Nucleus accumbens (tissue), 56 donors: ENCODE data around the gene C5AR2.
"Not testable (repeated sequence)": the region's sequence is repeated elsewhere in the genome, so short reads cannot be mapped to it uniquely, and the experiment has no call there.

Experiments
- DNase-seq, 56 donors: peaks; one replicate each; lab custom pipeline; 2025; lab: John Stamatoyannopoulos, UW

Gene C5AR2

DNA sequence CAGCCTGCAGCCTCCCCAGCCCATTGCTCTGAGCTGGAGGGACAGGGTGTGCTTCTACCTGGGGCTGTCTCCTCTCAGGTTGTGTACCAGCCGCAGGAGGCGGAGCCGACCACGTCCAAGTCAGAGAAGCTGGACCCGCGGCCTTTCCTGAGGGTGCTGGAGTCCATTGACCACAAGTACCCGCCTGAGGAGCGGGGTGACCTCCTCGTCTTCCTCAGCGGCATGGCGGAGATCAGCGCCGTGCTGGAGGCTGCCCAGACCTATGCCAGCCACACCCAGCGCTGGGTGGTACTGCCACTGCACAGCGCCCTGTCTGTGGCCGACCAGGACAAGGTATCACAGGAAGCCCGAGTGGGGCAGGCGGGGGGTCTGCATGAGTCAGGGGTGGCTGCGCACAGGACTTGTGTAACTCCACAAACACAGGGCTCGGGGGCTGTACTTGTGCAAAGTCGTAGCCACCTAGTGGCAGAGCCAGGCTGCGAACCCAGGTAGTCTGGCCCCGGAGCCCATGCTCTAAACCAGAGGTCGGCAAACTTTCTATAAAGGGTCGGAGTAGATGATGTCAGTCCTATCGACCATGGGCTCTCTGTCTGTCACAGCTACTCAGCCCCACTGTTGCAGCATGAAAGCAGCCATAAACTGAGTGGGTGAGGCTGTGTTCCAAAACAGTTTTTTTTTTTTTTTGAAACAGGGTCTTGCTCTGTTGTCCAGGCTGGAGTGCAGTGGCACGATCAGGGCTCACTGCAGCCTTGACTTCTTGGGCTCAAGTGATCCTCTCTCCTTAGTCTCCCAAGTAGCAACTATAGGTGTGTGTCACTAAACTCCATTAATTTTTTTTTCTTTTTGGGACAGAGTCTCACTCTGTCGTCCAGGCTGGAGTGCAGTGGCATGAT, 26.1 kb downstream of the C5AR2 start:
- DNase-seq: no peak

DNA sequence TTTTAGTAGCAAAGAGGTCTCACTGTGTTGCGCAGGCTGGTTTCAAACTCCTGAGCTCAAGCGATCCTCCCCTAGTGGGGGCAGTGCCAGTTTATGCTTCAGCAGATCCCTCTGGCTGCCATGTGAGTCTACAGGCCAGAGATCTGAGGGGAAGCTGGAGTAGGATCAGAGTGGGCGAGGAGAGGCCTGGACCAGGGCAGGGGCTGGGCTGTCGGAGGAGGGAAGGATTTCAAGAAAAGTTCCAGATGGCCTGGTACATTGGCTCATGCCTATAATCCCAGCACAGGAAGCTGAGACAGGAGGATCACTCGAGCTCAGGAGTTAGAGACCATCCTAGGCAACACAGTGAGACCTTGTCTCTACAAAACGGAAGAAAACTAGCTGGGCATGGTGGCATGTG, 27.0 kb downstream of the C5AR2 start:
- DNase-seq: no peak

DNA sequence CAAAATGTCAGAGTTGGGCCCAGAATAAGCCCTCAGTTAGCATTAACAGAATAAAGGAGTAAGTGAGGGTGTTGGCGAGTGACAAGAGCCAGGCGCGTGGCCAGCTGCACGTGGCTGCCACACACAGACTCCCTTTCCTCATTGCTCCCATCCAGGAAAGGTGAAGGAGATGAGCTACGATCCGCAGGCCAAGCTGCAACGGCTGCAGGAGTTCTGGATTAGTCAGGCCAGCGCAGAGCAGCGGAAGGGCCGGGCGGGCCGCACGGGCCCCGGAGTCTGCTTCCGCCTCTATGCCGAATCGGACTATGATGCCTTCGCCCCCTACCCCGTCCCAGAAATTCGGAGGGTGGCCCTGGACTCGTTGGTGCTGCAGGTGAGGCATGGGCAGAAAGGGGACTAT, 30.3 kb downstream of the C5AR2 start:
- DNase-seq: no peak

DNA sequence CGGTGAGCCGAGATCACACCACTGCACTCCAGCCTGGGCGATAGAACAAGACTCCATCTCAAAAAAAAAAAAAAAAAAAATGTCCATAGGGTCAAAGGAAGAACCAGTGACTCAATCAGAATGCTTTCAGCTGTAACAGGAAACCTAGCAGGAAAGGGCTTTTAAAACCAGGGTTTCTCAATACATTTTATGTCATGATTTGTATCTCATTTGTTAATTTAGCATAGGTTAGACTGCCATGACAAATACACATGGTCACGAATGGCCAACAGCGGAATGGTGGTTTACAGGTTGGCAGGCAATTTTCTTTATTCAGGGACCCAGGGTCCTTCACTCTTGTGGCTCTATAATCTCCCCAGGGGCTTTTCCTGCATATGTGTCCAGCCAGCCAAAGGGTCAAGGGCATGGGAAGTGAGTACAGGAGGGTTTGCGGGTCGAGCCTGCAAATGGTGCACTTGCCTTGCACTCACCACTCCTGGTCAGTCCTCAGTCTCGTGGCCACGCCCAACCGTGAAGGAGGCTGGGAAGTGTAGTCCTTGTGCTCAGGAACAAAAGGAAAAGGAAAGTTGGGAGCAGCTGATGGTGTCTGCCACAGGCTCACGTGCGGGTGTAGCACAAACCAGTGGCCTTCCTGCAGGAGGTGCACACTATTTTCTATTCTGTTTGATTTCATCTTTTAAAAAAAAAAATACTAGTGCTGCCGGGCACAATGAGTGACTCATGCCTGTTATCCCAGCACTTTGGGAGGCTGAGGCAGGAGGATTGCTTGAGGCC, 32.0 kb downstream of the C5AR2 start:
- DNase-seq: no peak

DNA sequence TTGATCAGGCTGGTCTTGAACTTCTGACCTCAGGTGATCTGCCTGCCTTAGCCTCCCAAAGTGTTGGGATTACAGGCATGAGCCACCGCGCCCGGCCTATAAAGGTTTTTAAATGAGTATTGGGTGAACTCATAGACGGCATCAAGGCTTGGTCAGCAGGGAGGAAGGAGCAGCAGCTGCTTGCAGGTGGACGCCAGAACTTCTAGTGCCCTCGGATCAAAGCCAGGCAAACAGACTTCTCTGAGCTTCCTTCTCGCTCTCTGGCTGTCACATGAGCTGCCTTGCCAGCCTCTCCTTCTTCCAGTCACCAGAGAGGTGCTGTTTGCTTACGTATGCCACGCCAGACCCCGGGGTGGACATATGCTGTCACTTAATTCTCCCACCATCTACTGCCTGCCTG, 33.5 kb downstream of the C5AR2 start:
- not testable (repeated sequence) for DNase-seq

DNA sequence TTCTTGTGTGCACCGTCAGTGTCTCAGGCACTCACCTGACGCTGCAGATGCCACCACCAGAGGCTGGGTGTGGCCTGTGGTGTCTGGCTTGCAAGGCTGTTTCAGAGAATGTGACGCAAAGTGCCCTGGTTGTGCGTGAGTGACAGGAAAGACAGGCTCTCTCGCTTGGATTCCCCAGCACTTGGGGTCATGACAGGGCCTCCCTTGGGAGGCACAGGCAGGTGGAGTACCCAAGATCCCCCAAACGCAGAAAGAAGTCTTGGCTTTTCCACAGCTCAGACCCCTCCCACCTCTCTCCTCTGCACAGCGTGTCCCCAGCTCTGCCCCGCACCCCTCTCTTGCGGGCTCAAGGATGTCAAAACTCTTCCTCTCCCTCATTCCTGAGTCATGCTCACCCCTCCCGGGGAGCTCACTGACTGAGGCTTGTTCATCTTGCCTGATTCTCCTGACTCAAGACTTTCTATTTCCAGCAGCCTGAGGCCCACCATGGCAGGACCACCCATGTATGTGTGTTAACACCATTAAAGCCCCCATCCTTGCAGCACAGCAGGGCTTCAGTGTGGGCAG, 38.2 kb downstream of the C5AR2 start:
- peak in 36 of 56 donors; percentile 2 to 76 (median 36) for DNase-seq

DNA sequence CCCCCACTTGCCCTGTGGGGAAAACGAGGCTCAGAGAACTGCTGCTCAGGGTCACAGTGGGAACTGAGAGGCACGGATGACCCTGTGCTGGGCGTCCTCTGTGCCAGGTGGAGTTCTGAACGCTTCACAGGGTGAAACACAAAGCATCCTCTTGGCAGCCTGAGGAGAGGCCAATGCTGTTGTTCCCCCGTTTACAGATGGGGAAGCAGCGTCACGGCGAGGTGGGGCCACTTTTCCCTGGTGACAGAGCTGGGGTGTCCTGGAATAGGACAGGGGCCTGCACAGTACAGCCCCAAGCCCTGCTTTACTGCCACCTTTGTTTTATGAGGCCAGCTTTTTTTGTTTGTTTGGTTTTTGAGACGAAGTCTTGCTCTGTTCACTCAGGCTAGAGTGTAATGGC, 39.3 kb downstream of the C5AR2 start:
- no peak for DNase-seq

DNA sequence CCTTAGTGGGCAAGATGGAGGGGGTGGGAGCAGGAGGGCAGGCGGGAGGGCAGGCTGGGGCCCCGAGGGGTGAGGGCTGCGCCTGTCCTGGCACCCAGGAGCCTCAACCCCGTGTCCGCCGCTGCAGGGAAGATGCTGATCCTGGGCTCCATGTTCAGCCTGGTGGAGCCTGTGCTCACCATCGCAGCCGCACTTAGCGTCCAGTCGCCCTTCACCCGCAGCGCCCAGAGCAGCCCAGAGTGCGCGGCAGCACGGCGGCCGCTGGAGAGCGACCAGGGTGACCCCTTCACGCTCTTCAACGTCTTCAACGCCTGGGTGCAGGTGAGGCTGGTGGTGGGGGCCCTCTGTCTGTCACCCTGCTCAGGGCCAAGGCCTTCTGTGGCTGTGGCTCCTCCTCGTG, 40.6 kb downstream of the C5AR2 start:
- no peak for DNase-seq

DNA sequence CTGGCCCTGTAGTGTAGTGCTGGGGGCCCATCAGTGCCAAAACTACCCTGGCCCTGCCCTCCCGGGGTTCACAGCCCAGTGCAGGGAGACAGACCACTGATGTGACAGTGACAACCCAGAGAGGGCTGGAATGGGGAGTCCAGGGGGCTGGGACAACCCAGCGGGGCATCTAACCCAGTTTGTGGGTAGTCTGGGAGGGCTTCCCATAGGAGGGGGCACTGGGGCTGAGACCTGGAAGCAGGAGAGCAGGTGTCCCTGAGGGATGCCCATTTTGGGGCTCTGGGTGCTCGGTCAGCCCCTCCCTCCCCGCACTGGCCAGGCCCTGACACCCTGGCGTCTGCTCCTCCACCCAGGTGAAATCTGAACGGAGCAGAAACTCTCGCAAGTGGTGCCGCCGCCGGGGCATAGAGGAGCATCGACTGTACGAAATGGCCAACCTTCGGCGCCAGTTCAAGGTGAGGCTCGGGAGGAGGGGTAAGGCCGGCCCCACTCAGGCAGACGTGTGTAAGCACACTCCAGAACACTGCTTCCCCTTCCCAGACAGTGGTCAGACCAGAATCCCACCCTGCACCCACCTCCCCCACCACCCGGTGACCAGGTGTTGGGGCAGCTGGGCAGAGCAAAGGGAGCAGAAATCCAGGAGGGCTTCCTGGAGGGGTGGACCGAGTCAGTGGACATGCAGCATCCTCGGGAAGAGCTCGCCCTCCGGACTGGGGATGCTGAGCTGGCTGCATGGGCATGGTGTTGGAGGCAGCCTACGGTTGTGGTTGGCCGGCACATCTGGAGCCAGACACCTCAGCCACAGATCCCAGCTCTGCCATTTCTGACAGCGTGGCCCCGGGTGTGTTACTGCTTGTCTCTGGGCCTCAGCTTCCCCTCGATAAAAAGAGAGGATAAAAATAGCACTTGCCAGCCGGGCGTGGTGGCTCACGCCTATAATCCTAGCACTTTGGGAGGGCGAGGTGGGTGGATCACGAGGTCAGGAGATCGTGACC, 41.6 kb downstream of the C5AR2 start:
- DNase-seq: no peak

DNA sequence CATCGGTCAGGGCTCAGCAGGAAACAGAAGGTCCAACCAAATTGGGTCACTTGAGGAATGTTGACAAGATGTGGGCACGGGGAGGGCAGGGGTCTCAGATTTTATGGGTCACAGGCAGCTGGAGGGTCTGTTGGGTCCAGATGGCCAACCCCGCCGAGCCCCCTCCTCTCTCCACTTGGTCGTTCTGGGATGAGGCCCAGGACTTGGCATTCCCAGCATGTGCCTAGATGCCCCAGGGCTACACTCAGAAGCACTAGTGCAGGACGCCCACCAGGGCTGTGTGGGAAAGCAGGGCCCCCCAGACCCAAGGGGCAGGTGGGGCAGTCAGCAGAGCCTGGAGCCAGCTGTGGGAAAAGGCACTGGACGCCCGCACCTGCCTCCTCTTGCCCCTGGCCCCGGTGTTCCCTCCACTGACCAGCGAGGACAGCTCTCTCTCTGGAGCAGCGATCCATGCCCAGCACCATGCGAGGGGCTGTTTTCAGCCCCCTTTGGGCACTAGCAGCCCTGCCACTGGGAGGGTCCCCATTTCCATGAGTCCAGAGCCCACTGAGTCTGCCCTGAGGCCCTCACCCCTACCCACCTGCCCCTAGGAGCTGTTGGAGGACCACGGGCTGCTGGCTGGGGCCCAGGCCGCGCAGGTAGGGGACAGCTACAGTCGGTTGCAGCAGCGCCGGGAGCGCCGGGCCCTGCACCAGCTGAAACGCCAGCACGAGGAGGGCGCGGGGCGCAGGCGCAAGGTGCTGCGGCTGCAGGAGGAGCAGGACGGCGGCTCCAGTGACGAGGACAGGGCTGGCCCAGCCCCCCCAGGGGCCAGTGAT, 43.1 kb downstream of the C5AR2 start:
- no peak for DNase-seq

DNA sequence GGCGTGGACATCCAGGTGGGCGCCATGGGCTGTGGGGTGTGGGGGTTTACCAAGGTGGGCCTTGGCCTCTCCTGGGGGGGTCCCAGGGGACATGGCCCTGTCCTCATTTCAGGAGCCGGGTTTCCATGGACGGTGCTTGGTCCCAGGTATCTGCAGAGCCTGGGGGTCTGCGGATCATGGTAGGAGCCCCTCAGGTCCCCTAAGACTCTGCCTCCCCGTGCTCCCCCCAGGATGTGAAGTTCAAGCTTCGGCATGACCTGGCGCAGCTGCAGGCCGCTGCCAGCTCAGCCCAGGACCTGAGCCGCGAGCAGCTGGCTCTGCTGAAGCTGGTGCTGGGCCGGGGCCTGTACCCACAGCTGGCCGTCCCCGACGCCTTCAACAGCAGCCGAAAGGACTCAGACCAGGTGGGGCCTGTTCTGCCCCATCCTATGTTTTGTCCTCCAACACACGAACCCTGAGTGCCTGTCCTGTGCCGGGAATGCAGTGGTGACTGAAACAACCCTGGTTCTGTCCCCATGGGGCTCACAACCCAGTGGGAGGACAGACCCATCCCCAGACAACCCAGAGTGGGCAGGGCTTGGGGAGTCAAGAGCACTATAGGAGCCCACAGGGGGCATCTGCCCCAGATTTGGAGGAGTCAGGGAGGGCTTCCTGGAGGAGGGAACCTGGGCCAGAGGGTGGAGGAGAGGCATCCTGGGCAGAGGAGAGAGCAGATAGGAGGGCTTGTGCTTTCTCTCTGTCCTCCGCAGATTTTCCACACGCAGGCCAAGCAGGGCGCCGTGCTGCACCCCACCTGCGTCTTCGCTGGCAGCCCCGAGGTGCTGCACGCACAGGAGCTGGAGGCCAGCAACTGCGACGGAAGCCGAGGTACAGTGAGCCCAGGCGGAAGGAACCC, 44.0 kb downstream of the C5AR2 start:
- DNase-seq: no peak

DNA sequence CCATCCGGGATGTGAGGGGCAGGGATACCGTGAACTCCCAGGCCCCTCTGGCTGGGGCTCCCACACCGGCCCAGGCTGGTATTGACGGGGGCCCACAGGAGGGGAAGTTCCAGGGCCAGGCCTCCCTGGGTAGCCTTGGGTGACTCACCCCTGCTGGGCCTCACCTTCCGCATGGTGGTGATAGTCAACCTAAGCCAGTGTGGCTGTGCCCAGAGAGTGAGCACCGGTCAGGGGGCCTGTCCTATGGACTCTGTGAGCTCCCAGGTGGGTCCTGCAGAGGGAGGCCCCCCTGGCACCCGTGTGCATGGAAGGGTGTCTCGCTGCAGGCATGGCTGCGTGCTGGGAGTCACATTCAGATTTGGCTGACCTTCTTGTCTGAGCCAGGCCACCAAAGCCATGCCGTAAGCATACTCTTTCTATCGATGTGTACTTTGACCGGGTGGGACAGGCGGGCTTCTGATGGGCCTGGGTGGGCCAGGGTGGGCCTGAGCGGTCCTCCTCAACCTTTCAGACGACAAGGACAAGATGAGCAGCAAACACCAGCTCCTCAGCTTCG, 44.7 kb downstream of the C5AR2 start:
- DNase-seq: no peak

DNA sequence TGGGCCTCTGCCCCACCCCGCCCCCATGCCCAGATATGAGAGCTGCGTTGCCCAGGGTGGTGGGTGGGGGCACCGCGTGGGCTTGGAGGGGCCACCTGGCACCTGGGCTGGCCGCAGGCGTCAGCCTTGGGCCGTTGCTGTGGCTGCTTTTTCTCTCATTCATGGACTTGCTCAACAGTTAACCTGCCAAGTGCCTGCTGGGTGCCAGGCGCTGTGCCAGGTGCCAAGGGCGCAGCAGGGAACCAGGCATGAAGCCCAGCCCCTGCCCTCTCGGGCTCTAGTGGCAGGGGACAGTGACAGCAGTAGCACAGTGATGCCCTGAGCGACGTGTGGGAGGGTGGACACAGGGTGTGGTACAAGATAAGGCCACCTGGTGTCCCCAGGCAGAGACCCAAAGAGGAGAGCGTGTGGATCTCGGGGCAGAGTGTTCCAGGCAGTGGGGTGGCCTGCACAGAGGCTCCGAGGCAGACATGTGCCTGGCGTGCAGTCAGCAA, 45.3 kb downstream of the C5AR2 start:
- peak in 14 of 56 donors; percentile 3 to 49 (median 10) for DNase-seq

DNA sequence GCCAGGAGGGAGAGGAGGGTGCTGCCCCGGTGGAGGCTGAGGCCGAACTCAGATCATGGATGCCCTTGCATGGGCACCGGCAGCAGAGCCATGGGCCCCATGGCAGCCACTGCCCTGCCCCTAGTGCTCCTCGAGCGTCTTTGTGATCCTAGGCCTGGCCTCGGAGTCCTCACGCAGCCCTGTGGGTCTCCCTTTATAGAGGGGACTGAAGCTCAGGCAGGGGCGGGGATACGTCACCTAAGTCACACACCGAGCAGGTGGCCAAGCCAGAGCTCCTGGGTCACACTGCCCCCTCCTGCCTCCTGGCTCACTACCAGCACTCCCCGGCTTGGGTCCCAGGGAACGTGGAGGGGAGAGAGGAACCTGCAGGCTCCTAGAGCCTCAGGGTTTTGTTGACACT, 45.8 kb downstream of the C5AR2 start:
- DNase-seq: no peak

DNA sequence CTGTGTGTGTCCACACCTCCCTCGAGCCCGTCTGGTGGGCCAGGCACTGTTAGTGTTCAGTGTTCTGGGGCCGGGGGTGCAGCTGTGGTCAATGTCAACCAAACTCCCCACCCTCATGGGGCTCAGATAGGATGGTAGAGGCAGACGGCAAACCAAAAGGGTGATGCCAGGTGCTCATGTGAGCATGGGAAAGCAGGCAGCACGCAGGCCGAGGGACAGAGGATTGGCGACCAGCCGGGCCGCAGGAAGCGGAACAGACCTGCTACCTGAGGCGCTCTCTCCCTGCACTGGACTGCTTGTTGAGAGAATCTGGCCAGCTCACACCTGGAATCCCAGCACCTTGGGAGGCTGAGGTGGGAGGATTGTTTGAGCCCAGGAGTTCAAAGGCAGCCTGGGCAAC, 46.3 kb downstream of the C5AR2 start:
- no peak for DNase-seq

DNA sequence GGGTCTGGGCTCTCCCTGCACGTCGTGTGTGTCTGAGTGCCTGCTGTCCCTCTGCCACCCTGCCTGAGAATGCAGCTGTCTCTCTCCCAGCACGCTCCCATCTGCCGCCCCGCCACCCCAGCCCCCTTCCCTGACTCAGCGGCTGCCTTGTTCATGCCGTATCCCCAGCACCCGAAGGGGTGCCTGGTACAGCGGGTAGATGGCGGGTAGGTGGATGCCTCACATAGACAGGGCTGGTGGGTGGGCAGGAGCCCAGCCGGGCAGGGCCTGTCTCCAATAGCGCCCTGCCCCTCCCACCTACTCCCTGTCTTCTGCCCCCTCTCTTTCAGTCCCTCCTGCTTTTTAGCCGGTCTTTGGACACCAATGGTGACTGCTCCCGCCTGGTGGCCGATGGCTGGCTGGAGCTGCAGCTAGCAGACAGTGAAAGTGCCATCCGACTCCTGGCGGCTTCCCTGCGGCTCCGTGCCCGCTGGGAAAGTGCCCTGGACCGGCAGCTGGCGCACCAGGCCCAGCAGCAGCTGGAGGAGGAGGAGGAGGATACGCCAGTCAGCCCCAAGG, 47.5 kb downstream of the C5AR2 start:
- peak in 51 of 56 donors; percentile 10 to 88 (median 64) for DNase-seq

DNA sequence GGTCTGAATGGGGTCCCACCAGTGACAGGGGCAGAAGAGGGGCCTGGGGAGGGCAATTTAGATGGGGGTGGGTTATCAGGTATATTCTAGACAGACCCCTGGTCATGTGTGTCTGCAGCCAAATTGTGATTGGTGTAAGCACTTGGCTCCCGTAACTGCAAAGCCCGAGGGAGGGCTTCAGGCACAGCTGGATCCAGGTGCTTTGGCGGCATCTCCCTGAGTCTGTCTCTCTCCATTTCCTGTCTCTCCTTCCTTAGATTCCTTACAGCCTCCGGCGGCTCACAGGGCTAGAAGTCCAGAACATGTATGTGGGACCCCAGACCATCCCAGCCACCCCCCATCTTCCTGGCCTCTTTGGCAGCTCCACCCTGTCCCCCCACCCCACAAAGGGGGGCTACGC, 48.6 kb downstream of the C5AR2 start:
- no peak for DNase-seq
